HEK293 (cell line): ENCODE data around the gene IDH1.

Source experiments
- CTCF ChIA-PET: fragments of 350-600 bp; formaldehyde crosslinking; extraction: SDS; loops from one replicate; lab custom pipeline; 2021; ENCODE audit warnings: antibody characterized with exemption; lab: Yijun Ruan, JAX
- POLR2A ChIA-PET: fragments of 300-600 bp; formaldehyde crosslinking; extraction: SDS; loops from one replicate; lab custom pipeline; 2020; ENCODE audit warnings: antibody characterized with exemption, inconsistent platforms; lab: Yijun Ruan, JAX
- H3K27ac ChIP-seq: fragments of 200-500 bp; sonication (Bioruptor generic); 2 replicates; pipeline ENCODE4 v1.5.1; 2014; ENCODE audit warnings: low read depth, low read length, control low read depth, inconsistent platforms; ENCODE audit errors: extremely low read depth
- H3K36me3 ChIP-seq, 2 experiments: fragments of 200-500 bp in 1 of 2; sonication (Bioruptor generic) in 1 of 2; 1 replicate in 1 of 2; 2 replicates in 1 of 2; pipeline ENCODE4 v1.5.1; 2014 to 2017; ENCODE audit warnings: inconsistent platforms in 2 of 2, low read length in 2 of 2; ENCODE audit not compliant: control insufficient read depth in 2 of 2, insufficient read depth in 1 of 2
- H3K4me1 ChIP-seq: fragments of 200-500 bp; sonication (Bioruptor generic); 2 replicates; pipeline ENCODE4 v1.5.1; 2014; ENCODE audit warnings: mild to moderate bottlenecking, low read length, inconsistent platforms; ENCODE audit not compliant: control insufficient read depth, insufficient read depth
- H3K4me3 ChIP-seq: 2 replicates; pipeline ENCODE4 v1.5.1; 2011; ENCODE audit warnings: low read depth, mild to moderate bottlenecking, control low read depth, low read length, moderate library complexity
- H3K9me3 ChIP-seq: fragments of 200-500 bp; sonication (Bioruptor generic); 2 replicates; pipeline ENCODE4 v1.5.1; 2014; ENCODE audit warnings: low read depth, low read length, inconsistent platforms; ENCODE audit not compliant: control insufficient read depth, insufficient read depth
- ATF2 ChIP-seq: fragments of 450-650 bp; formaldehyde crosslinking; IDR thresholded peaks from 2 replicates; pipeline ENCODE4 v1.5.1; 2016; ENCODE audit warnings: missing biosample characterization, missing genetic modification characterization, low read depth
- CTCF ChIP-seq: fragments of 450-650 bp; formaldehyde crosslinking; IDR thresholded peaks from 2 replicates; pipeline ENCODE4 v1.5.1; 2016; ENCODE audit warnings: missing biosample characterization, missing genetic modification characterization
- ELK4 ChIP-seq: IDR thresholded peaks from 2 replicates; pipeline ENCODE4 v1.6.1; 2011; ENCODE audit warnings: mild to moderate bottlenecking, low read depth, low read length, borderline replicate concordance
- INSM2 ChIP-seq: fragments of 450-650 bp; formaldehyde crosslinking; IDR thresholded peaks from 2 replicates; pipeline ENCODE4 v1.5.1; 2016; ENCODE audit warnings: missing biosample characterization, missing genetic modification characterization
- MEIS1 ChIP-seq: sonication (generic); formaldehyde crosslinking; IDR thresholded peaks from 2 replicates; pipeline ENCODE4 v1.8.1; 2022; ENCODE audit warnings: missing genetic modification reagents, mild to moderate bottlenecking, borderline replicate concordance
- SP2 ChIP-seq: fragments of 450-650 bp; formaldehyde crosslinking; IDR thresholded peaks from 2 replicates; pipeline ENCODE4 v1.5.1; 2016; ENCODE audit warnings: missing biosample characterization, missing genetic modification characterization
- SP7 ChIP-seq: fragments of 450-650 bp; formaldehyde crosslinking; IDR thresholded peaks from 2 replicates; pipeline ENCODE4 v1.5.1; 2016; ENCODE audit warnings: missing biosample characterization, missing genetic modification characterization
- TSHZ1 ChIP-seq: fragments of 450-650 bp; formaldehyde crosslinking; IDR thresholded peaks from 2 replicates; pipeline ENCODE4 v1.5.1; 2016; ENCODE audit warnings: missing biosample characterization, missing genetic modification characterization, borderline replicate concordance
- ZNF24 ChIP-seq: fragments of 450-650 bp; formaldehyde crosslinking; IDR thresholded peaks from 2 replicates; pipeline ENCODE4 v1.5.1; 2016; ENCODE audit warnings: missing biosample characterization, missing genetic modification characterization
- ZNF280D ChIP-seq: fragments of 450-650 bp; formaldehyde crosslinking; IDR thresholded peaks from 2 replicates; pipeline ENCODE4 v1.5.1; 2016; ENCODE audit warnings: missing biosample characterization, missing genetic modification characterization
- ZNF37A ChIP-seq: fragments of 450-650 bp; IDR thresholded peaks from 2 replicates; pipeline ENCODE4 v1.5.1; 2018; ENCODE audit warnings: missing biosample characterization, missing genetic modification characterization
- ZNF394 ChIP-seq: fragments of 450-650 bp; formaldehyde crosslinking; IDR thresholded peaks from 2 replicates; pipeline ENCODE4 v1.5.1; 2016; ENCODE audit warnings: missing biosample characterization, missing genetic modification characterization, mild to moderate bottlenecking, moderate library complexity, borderline replicate concordance
- ZNF488 ChIP-seq: fragments of 450-650 bp; formaldehyde crosslinking; IDR thresholded peaks from 2 replicates; pipeline ENCODE4 v1.5.1; 2016; ENCODE audit warnings: missing biosample characterization, missing genetic modification characterization
- ZNF501 ChIP-seq: fragments of 450-650 bp; formaldehyde crosslinking; IDR thresholded peaks from 2 replicates; pipeline ENCODE4 v1.5.1; 2016; ENCODE audit warnings: missing biosample characterization, missing genetic modification characterization
- ZNF830 ChIP-seq: fragments of 450-650 bp; IDR thresholded peaks from 2 replicates; pipeline ENCODE4 v1.5.0; 2018; ENCODE audit warnings: missing biosample characterization, missing genetic modification characterization, low read depth, mild to moderate bottlenecking, moderate library complexity

IDH1 gene

GRCh38 chr2:208252716-208253492 is 2.0 kb downstream of the IDH1 start:
- CTCF ChIA-PET, result interaction anchor here (0.6 to 5.2 kb wide), 9 partner anchors 11 to 151 kb away, joined by 3 to 53 read pairs (median 4); partner anchors contain the start of gene PIKFYVE
- POLR2A ChIA-PET, result interaction anchor here (2.9 kb wide), 1 partner anchor 13 kb away, joined by 41 read pairs; the partner anchor contains the start of gene PIKFYVE
- Histone ChIP-seq H3K4me1 (0 out of 2 replicates have a peak, but pooled peaks cover 2% of the 10 kb centered on the region), H3K27ac (no peak overlapping the region), H3K36me3 (peaks cover 16 to 49% of the 10 kb centered on the region in 2 experiments), H3K4me3 (no peak overlapping the region), H3K9me3 (no peaks in the 10 kb centered on the region)
- TF ChIP-seq ZNF501 (tag by site-specific recombination), result no peak
- no peak for TF ChIP-seq ZNF37A
- no peak for TF ChIP-seq ATF2 (tag by site-specific recombination)
- TF ChIP-seq ZNF488 (tag by site-specific recombination), result no peak
- no peak for TF ChIP-seq SP2
- no peak for TF ChIP-seq INSM2 (tag by site-specific recombination)
- TF ChIP-seq CTCF (tag by site-specific recombination), result no peak
- no peak for TF ChIP-seq ZNF830 (tag by site-specific recombination)
- no peak for TF ChIP-seq ELK4
- TF ChIP-seq ZNF280D (tag by site-specific recombination), result no peak
- no peak for TF ChIP-seq ZNF24 (tag by site-specific recombination)

- no peak overlapping the region for H3K27ac ChIP-seq
- POLR2A ChIA-PET, result no interaction called here
- no peaks in the 10 kb centered on the region for H3K9me3 ChIP-seq
- peaks cover 24 to 61% of the 10 kb centered on the region in 2 experiments for H3K36me3 ChIP-seq
- 0 out of 2 replicates have a peak, but pooled peaks cover 2% of the 10 kb centered on the region for H3K4me1 ChIP-seq
- H3K4me3 ChIP-seq, result no peak overlapping the region
- CTCF ChIA-PET, result interaction anchor here (0.6 to 5.2 kb wide), 4 partner anchors 18 to 1470 kb away, joined by 3 to 53 read pairs (median 6); no protein-coding TSS in a partner anchor
- no peak for TF ChIP-seq ZNF501 (tag by site-specific recombination)
- TF ChIP-seq ZNF394 (tag by site-specific recombination), result no peak
- no peak for TF ChIP-seq SP7 (tag by site-specific recombination)
- TF ChIP-seq ZNF488 (tag by site-specific recombination), result no peak
- TF ChIP-seq TSHZ1, result no peak
- no peak for TF ChIP-seq MEIS1 (CRISPR knock-in tag)
These were observed 3.8 kb downstream of the IDH1 start for GRCh38 chr2:208251098-208251497.
